ENCODE measurements around the gene PHOX2B.

GRCh38 chr4:41731569-41732126 is 16.9 kb downstream of the PHOX2B start:
- TF ChIP-seq EZH2 (IDR thresholded peaks at IDR 0.05; ENCODE audit: borderline replicate concordance, low read depth, low read length, severe bottlenecking): no peak
- TF ChIP-seq, protein P1, sequence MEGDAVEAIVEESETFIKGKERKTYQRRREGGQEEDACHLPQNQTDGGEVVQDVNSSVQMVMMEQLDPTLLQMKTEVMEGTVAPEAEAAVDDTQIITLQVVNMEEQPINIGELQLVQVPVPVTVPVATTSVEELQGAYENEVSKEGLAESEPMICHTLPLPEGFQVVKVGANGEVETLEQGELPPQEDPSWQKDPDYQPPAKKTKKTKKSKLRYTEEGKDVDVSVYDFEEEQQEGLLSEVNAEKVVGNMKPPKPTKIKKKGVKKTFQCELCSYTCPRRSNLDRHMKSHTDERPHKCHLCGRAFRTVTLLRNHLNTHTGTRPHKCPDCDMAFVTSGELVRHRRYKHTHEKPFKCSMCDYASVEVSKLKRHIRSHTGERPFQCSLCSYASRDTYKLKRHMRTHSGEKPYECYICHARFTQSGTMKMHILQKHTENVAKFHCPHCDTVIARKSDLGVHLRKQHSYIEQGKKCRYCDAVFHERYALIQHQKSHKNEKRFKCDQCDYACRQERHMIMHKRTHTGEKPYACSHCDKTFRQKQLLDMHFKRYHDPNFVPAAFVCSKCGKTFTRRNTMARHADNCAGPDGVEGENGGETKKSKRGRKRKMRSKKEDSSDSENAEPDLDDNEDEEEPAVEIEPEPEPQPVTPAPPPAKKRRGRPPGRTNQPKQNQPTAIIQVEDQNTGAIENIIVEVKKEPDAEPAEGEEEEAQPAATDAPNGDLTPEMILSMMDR (IDR thresholded peaks at IDR 0.05; ENCODE audit: borderline replicate concordance, extremely low read depth, low read length, poor library complexity, severe bottlenecking): no peak

Measured in DND-41 (cell line).